ENCODE measurements around the gene HHIPL1. TPM values are rescaled to one million over a fixed set of nuclear protein-coding genes. Genes with fewer than 3 reads are reported as not detected.

The HHIPL1 gene
- total RNA-seq, 1 donor from 2014 or later, result 4.2 TPM

DNA sequence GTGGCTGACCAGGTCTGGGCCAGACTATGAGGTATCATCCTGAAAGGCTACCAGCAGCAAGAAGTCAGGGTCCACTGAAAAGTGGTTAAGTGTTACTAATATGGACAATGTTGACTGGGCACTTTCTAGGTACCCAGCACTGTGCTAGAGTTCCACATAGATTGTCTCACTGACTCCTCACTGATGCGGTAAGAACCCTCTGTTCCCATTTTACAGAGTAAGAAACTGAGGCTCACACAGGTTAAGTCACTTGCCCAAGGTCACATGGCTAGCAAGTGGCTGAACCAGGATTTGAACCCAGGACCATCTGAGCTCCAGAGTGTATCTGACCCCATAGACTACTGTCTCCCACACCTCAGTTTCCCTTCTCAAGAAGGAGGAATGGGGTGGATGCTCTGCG is 36.3 kb upstream of the HHIPL1 start:
- ATAC-seq (no peak), DNase-seq (ENCODE audit: low spot score) (no peak)
- intact Hi-C loops (cut with DNase I), result no loop called here

DNA sequence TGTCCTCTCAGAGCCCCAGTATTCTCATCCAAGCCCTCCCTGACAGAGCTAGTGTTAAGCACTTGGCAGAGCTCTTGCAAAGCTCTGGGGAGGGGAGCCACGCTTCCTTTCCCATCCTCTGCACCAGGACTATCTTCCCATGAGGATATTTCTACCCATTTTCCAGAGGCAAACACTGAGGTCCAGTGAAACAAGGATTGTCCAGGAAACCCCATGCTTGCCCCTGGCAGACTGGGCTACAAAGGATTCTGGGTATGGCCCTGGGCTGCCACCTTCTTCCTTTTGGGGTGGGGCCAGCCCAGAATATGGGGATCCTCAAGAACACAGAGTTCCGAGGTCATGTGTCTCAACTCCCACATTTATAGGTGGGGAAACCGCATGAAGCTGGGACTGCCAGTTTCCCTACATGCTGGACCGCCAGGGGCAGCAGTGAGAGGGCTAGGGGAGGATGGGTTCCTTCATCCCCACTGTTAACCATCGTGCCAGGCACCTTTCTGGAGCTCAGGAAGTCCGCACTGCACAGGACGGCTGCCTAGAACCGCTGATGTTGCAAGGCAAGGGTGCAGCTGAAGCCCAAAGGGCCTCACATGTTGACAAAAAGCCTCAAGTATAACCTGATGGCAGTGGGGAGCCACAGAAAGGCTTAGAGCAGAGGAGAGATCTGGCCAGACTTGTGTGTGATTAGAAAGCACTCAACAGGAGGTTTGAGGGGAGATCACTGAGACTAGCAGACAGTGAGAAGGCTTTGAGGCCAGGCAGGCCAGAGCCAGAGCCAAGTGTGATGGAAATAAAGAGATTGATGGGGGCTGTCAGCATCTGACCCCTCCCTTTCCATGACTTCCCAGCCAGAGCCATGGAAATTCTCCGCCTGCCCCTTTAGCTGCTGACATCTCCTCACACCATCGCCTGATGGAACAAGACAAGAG is 35.4 kb upstream of the HHIPL1 start:
- DNase-seq (ENCODE audit: low spot score) (no peak), ATAC-seq (no peak)
- intact Hi-C loops (cut with DNase I), result no loop called here

DNA sequence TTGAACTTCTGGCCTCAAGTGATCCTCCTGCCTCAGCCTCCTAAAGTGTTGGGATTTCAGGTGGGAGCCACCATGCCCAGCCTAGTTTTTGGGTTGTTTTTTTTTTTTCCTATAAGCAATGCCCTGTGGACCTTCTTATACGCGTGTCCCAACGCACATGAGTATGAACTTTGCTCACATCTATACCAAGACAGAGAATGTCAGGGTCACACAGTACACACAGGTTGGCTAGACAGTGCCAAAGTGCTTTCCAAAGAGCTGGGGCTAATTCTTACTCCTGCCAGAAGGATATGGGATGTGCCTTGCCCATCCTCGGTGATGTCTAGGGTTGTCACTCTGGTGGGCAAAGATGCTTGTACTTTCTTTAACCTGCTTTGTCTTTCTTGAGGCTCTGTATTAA is 33.3 kb upstream of the HHIPL1 start:
- DNase-seq (ENCODE audit: low spot score) (no peak), ATAC-seq (no peak)
- intact Hi-C loops (cut with DNase I), result no loop called here

DNA sequence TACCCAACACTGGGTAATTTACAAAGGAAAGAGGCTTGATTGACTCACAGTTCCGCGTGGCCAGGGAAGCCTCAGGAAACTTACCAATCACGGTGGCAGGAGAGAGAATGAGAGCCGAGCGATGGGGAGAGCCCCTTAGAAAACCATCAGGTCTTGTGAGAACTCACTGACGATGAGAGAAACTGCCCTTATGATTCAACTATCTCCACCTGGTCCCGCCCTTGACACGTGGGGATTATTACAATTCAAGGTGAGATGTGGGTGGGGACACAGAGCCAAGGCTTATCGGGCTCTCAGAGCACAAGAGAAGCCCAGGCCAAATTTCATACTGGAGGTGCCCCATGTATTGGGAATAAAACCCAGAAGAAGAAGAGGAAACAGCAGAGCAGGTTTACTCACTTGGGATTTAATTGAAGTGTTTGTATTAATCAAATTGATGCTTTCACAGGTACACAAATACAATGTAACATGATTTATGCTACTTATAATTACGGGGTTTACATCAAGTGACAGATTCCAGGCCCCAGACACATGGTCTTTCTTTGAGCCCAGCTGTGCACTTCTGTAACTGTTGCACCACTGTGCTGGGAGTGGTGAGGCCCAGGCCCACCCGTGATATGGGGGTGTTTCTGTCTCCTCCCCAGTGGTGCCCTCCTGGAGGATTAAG is 32.7 kb upstream of the HHIPL1 start:
- ATAC-seq, result no peak
- DNase-seq (ENCODE audit: low spot score), result no peak
- intact Hi-C loops (cut with DNase I), result no loop called here

DNA sequence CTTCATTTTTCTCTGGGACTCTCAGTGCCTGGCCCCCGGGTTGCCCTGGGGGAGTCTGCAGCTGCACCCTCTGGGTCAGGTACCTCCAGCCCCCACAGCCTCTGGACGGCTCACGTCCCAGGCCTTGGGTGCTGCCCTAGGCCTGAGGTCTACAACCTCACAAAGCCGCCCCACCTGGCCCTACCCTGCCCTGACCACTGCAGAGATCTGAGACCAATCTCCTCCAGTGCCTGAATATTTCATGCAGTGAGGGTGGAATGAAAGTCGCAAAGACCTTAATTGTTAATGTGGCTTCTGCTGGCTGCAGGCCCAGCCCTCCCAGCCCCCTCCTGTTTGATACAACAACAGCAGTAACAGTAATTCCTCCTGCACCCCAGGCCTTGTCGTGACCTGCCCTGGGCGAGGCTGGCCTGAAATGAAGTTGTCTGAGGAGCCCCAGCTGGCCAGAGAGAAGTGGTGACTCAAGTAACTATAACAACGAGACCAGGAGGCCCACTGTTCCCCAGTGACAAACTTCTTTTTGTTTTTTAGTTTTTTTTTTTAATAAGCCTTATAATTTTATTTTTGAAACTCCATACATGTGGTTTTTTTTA is 32.1 kb upstream of the HHIPL1 start:
- ATAC-seq, result no peak
- intact Hi-C loops (cut with DNase I), result no loop called here
- no peak for DNase-seq (ENCODE audit: low spot score)

DNA sequence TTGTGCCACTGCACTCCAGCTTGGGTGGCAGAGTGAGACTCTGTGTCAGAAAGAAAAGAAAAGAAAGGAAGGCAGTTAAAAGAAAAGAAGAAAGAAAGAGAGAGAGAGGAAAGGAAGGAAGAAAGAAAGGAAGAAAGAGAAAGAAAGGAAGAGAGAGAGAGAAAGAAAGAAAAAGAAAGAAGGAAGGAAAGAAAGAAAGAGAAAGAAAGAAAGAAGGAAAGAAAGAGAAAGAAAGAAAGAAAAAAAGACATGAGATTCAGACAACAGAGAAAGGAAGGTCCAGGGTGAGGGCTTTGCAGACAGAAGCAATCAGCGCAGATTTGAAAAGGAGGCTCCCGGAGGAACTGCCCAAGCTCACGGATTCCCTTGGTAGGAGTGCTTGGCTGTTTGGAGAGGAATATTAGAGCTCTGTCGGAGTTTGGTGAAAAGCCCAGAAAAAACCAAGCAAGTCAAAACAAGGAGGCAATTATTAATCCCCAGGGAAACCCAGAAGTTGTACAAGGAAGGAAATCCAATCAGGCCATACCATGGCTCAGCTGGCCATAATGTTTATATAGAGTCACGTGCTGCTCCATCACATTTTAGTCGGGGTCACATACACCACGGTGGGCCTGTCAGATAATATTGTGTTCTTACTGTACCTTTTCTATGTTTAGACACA is 29.3 kb upstream of the HHIPL1 start:
- DNase-seq (ENCODE audit: low spot score), result no peak
- intact Hi-C loops (cut with DNase I), result no loop called here
- ATAC-seq, result peak; percentile 71

DNA sequence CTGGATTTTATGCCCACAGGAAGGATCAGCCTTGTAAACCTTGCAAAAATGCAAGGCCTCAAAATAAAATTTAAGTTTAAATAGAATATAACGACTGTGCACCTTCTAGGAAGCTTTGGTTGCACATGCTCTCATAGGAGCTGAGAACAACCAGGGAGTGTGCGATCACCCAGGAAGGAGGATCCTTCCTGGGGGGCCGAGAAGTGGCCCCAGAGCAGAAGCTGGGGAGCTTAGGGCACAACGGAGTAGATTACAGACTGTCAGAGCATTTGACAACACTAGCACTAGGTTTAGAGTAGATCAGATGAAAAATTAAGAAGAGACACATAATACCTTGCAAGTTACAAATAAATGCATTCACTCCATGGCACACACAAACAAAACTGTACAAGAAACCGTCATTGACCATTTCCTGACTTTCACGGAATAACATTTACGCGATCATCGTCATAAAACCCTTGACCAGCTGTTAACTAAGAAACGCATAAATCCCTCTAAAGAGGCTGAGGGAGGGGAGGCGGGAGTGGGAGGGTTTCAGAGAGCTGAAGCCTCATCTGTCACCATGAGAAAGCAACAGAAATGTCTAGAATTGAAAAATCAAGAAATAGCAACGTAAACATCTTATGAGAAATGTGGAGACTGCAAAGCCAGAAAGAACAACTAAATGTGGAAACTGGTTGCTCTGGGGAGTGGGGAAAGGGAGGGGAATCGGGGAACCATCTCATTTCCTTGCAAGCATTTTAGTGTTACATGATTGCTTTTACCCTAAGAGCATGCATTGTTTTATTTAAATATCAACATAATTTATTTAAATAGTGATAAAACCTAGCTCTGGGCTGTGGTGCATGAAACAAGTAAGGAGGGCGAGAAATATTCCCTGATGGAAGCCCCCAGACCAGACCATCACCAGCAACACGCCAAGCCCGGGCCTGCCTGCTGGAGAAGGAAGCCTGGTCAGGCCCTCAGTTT is 27.8 kb upstream of the HHIPL1 start:
- no peak for ATAC-seq
- DNase-seq (ENCODE audit: low spot score), result no peak
- intact Hi-C loops (cut with DNase I), result no loop called here

DNA sequence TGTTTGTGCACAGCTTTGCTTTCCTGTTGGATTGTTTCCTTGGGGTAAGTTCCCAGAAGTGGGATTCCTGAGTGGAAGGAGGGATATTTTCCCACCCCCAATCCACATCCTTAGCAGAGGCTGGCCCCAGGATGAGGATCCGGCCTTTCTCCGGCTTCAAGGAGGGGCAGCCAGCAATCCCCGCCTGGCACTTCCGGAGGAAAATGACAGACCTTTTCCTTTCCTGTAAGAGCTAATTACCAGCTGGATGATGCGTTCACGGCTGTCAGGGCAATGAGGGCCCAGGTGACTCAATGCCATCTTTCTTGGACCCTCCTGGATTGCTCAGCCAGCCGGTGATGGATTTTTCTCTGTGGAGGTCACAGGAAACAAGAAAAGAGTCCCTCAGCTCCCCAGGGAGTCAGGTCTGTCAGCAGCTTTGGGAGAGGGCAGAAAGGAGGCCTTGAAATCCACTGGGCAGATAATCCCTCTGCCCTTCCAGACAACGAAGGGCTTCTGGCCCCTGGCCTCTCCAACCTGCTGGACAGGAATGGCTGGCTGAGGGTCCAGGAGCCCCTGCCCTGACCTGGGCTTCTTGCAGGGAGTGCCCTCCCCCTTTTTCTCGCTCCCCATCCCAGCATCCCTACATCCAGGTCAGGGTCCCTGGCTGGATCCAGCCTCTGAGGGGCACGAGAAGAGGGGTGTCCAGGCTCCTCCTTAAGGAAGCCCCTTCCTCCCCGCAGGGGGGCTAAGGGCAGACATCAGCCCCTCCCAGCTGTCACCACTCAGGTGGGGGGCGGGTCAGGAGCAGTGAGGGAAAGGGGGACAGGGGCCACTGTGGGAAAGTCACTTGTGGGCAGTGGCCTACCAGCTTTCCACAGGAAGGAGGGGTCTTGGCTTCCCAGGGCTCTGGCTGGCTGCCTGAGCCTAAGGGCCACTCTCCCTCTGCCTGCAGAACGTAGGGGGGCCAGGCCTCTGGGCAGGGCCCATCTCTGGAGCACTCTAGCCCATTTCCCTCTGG is 24.8 kb upstream of the HHIPL1 start:
- ATAC-seq, result no peak
- intact Hi-C loops (cut with DNase I), result no loop called here
- DNase-seq (ENCODE audit: low spot score), result no peak

DNA sequence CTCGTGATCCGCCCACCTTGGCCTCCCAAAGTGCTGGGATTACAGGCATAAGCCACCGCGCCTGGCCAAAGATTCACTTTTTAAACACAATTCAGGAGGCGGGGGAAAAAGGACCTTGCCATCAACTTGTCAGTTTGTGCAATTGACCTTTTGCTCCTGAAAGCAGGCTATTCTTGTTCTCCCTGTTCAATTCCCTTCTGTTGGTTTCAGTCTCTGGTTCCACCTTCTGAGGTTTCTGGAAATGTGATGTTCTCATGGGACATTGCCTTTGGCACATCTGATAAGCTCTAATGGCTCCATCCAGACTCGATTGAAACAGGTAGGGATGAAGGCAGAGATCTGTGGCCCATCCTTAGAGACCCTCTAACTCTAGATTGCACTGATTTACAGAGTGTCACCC is 23.0 kb upstream of the HHIPL1 start:
- intact Hi-C loops (cut with DNase I), result no loop called here
- DNase-seq (ENCODE audit: low spot score) (no peak), ATAC-seq (no peak)

DNA sequence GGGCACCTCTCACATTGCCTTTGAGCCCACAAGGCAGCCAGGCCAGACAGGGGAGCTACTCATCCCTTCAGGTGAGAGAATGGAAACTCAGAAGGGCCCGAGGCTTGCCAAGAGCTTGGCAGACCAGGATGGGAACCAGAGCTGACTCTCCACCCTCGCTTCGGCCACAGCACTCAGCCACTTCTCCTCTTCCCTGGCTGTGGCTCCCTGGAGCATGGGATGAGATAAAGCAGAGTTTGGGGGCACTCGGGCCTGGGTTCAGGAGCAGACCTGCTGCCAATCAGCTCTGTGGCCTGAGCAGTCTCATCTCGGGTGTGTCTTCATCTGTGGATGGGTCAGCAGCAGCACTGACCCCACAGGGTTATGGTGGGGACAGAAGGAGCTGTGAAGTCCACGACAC is 20.9 kb upstream of the HHIPL1 start:
- no peak for ATAC-seq
- intact Hi-C loops (cut with DNase I), result no loop called here

DNA sequence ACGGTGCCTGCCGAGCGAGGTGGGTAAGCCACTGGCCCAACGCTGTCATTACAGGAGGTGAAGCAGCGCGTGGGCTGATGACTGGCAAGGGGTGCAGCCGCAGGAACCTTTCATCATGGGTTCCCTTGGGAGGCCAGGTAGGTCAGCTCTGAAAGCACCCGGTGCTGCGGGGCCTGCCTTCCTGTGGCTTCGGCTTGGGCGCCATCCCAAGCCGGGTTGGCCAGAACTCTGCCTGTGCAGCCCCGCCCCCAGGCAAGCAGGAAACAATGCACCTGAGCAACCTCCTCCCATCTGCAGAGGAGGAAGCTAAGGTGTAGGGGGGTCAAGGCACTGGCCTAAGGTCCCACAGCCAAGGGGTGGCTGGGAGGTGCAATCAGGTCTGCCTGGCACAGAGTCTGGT is 20.0 kb upstream of the HHIPL1 start:
- intact Hi-C loops (cut with DNase I), result loop anchor here (5.0 kb wide), 1 partner anchor 103 kb away; no protein-coding TSS in a partner anchor
- DNase-seq (ENCODE audit: low spot score) (no peak), ATAC-seq (no peak)

More for the DNA sequence above, 20.9 kb upstream of the HHIPL1 start:
- DNase-seq (ENCODE audit: low spot score), result no peak

DNA sequence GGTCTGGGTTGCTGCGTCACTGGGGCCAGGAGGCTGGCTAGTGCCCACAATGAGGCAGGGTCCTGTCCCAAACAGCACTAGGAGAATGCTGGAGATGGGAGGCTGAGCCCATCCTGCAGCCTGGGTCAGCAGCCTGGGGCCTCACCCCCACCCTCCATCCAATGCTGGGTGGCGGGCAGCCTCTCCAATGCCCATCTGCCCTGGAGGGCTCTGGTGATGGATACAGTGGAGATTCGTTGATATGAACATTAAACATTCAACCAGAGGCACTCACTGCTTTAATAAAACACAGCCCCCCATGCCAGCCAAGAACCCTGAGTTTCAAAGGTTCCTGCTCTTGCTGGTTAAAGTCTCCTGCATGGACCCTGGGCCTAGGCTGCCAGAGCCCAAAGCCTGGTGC is 19.5 kb upstream of the HHIPL1 start:
- ATAC-seq (no peak), DNase-seq (ENCODE audit: low spot score) (no peak)
- intact Hi-C loops (cut with DNase I), result loop anchor here (5.0 kb wide), 1 partner anchor 103 kb away; no protein-coding TSS in a partner anchor

DNA sequence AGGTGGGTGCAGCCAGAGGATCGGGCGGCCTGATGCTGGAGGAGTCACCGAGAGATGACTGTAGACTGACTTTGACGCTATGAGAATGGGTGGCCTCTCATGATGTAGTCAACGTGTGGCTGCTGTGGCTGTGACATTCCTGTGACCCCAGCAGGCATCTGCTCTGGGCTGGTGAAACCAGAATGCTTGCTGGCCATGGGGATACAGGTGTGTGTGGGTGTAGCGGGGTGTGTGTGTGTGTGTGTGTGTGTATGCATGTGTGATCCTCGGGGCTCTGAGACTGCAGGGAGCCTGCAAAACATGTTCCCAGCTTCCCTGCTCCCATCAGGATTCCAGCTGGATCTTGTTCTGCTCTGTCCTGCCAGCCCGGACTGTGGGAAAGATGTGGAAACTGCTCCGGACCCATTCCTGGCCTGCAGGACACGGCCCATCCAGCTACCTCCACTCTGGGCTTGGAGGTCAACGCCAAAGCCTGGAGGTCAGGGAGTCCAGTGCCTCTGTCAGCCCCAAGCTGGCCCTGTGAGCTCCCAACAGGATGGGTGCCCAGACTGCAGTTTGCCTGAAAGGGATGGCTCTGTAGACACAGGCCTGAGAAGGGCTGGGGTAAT is 18.8 kb upstream of the HHIPL1 start:
- intact Hi-C loops (cut with DNase I), result loop anchor here (5.0 kb wide), 1 partner anchor 104 kb away; no protein-coding TSS in a partner anchor
- DNase-seq (ENCODE audit: low spot score) (no peak), ATAC-seq (no peak)

DNA sequence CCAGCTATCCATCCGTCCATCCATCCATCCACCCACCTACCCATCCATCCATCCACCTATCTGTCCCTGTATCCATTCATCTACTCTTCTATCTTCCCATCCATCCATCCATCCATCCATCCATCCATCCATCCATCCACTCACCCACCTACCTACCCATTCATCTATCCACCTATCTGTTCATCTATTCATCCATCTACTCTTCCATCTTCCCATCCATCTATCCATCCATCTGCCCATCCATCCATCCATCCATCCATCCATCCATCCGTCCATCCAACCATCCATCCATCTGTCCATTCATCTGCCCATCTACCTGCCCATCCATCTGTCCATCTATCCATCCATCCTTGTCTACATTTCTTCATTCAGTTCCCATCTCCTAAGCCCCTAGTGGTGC is 17.8 kb upstream of the HHIPL1 start:
- ATAC-seq, result no peak
- no peak for DNase-seq (ENCODE audit: low spot score)
- intact Hi-C loops (cut with DNase I), result loop anchor here (5.0 kb wide), 1 partner anchor 105 kb away; no protein-coding TSS in a partner anchor

DNA sequence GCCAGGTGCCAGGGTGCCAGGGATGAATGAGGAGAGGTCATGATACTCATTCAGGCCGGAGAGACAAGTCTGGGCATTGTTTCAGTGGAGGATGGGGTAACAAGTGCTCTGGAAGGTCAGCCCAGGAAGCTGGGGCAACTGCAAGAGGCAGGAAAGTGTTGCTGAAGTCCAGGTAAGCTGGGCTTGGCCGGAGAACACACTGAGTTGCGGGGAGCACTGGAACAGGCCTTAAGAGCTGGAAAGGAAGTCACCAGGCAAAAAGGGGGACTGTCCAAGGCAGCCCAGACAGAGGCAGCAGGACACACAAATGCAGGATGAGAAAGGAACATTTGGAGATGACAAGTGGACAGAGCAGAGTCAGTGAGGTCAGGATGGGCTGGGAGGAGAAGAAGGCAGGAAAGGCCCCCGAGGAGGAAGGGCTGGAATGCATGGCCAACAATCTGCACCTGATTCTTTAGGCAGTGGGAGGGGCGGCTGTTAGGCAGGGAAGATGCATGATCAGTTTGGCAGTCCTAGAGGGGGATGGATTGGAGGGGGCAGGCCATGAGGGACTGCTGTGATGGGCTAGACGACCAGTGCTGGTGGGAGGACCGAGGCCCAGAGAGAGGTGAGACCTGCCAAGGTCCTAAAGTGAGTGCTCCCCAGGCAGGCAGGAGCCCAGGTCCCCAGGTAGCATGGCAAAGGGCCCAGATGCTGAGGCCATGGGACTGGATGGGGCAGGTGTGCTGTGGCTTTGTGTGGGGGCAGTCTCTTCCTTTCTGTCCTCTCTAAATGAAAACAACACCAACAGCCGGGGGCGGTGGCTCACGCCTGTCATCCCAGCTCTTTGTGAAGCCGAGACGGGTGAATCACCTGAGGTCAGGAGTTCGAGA is 17.2 kb upstream of the HHIPL1 start:
- ATAC-seq (no peak), DNase-seq (ENCODE audit: low spot score) (no peak)
- intact Hi-C loops (cut with DNase I), result loop anchor here (5.0 kb wide), 1 partner anchor 105 kb away; no protein-coding TSS in a partner anchor

Measured in sciatic nerve (tissue), 2 donors.